NCI-H1436 (cell line): Measurements from ENCODE around the gene FAM72B.
"Not testable (repeated sequence)": the region's sequence is repeated elsewhere in the genome, so short reads cannot be mapped to it uniquely, and the experiment has no call there.

Experiments used
- DNase-seq: peaks from one replicate; lab custom pipeline; 2025; lab: John Stamatoyannopoulos, UW

Gene FAM72B

DNA sequence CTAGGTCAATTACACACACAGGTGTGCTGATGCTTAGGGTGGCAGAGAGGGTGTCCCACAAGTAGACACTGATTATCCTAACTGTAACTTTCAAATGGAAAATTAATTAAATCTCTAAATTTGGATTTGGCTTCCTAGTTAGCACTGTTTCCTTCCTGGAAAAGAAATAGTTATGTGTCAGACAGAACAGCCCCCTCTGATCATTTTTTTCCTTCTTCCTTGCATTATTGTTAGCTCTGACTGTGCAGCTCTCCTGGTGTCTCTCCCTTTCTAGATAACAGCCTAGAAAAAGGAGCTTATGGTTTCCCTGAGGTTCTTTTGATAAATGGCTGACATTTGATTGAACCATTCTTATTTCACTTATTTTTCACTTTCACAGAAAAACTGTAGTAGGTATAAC lies 31.4 kb downstream of the FAM72B start:
- DNase-seq, result not testable (repeated sequence)

- not testable (repeated sequence) for DNase-seq
Observed at GRCh38 chr1:121151294-121151693, 32.8 kb downstream of the FAM72B start.

DNA sequence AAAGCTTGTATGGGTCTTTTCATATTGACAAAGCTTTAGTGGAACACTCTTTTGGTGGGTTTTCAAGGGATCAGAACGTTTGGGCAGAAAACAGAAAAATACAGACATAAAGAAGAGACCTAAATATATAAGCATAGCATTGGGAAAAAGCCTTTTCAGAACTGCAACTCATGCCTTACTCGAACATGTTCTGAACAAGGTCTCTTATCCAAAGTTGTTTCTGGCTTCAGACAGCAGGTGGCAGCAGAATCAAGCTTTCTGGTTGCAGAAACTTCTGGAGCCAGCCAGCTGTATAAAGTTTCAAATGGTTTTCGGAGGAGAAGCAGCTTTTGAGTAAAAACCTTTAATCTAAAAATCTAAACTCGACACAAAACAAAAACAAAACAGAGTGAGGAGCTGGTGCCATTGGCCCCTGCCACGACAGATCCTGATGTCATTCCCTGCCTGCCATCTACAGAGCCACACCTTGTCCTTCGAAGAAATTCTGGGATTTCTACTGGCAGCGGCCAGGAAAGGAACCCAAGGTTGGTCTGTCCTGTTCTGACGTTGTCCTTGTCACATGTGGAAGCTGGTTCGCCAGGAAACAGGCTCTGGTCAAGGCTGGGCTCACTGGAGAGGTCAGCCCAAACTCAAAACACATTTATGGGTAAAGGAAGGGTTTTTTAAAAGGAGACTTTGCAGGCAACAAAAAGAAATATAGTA lies 35.5 kb downstream of the FAM72B start:
- not testable (repeated sequence) for DNase-seq

GRCh38 chr1:121140393-121140792 lies 43.7 kb downstream of the FAM72B start:
- DNase-seq, result not testable (repeated sequence)

- not testable (repeated sequence) for DNase-seq
Observed at GRCh38 chr1:121131494-121131893, 52.6 kb downstream of the FAM72B start.

- not testable (repeated sequence) for DNase-seq
Observed at GRCh38 chr1:121118480-121118824, 65.7 kb downstream of the FAM72B start.
